GM21619 (cell line): ENCODE data around the gene ZNF277.

Experiments used
- ATAC-seq: cut with Tn5 transposase; IDR thresholded peaks from one replicate; pipeline ENCODE4 v1.9.1; 2021; ENCODE audit not compliant: unreplicated experiment

ZNF277 gene

GRCh38 chr7:112184455-112184854, 22.0 kb upstream of the ZNF277 start:
- no peak for ATAC-seq

GRCh38 chr7:112185005-112185834, 21.3 kb upstream of the ZNF277 start:
- no peak for ATAC-seq

GRCh38 chr7:112186300-112186699, 20.2 kb upstream of the ZNF277 start:
- ATAC-seq, result no peak

GRCh38 chr7:112188257-112188656, 18.2 kb upstream of the ZNF277 start:
- no peak for ATAC-seq

- no peak for ATAC-seq
Measured at GRCh38 chr7:112189691-112190090, 16.8 kb upstream of the ZNF277 start.

GRCh38 chr7:112190120-112190519, 16.4 kb upstream of the ZNF277 start:
- ATAC-seq, result no peak

GRCh38 chr7:112192236-112193154, 14.0 kb upstream of the ZNF277 start:
- ATAC-seq, result no peak

- no peak for ATAC-seq
Measured at GRCh38 chr7:112193915-112194502, 12.5 kb upstream of the ZNF277 start.

- no peak for ATAC-seq
Measured at GRCh38 chr7:112195717-112196116, 10.8 kb upstream of the ZNF277 start.

- no peak for ATAC-seq
Measured at GRCh38 chr7:112197322-112197721, 9.2 kb upstream of the ZNF277 start.

GRCh38 chr7:112199035-112199655, 7.3 kb upstream of the ZNF277 start:
- ATAC-seq, result no peak

GRCh38 chr7:112199672-112200071, 6.8 kb upstream of the ZNF277 start:
- no peak for ATAC-seq

- ATAC-seq, result no peak
Measured at GRCh38 chr7:112201411-112201810, 5.1 kb upstream of the ZNF277 start.

- no peak for ATAC-seq
Measured at GRCh38 chr7:112201839-112202238, 4.7 kb upstream of the ZNF277 start.

GRCh38 chr7:112202816-112203215, 3.7 kb upstream of the ZNF277 start:
- ATAC-seq, result no peak

GRCh38 chr7:112203365-112203739, 3.1 kb upstream of the ZNF277 start:
- ATAC-seq, result no peak

GRCh38 chr7:112204499-112205342, 1.8 kb upstream of the ZNF277 start:
- no peak for ATAC-seq

GRCh38 chr7:112205343-112206237, 905 bp upstream of the ZNF277 start:
- peak; percentile 8 for ATAC-seq

GRCh38 chr7:112206991-112207592, 597 bp downstream of the ZNF277 start:
- ATAC-seq, result peak; percentile 2
